Measurements from ENCODE around the gene PHF1. TPM values are rescaled to one million over a fixed set of nuclear protein-coding genes. Genes with fewer than 3 reads are reported as not detected.

The PHF1 gene
- total and polyA plus RNA-seq, 2 of the 4 experiments (the other 2 are of a cell fraction) = 9.0 to 47.2 TPM

GRCh38 chr6:33433001-33433543 is 22.3 kb downstream of the PHF1 start:
- Histone ChIP-seq H3K9ac (ENCODE audit: low read depth, low read length) (no peak overlapping the region), H3K9me3 (ENCODE audit: control insufficient read depth, insufficient read depth, low read length) (no peaks in the 10 kb centered on the region), H2BK5ac (ENCODE audit: low read depth, low read length, poor library complexity, severe bottlenecking) (peak overlapping the region; percentile 17), H3K4ac (ENCODE audit: low read depth, low read length) (peak overlapping the region; percentile 24; the same call in 1 of the 2 replicates), H3K4me3 (ENCODE audit: insufficient read depth, low read depth, low read length) (no peak overlapping the region), H3K18ac (ENCODE audit: low read depth, low read length) (no peak overlapping the region), H3K4me2 (ENCODE audit: low read depth, low read length) (no peak overlapping the region), H3K27ac (ENCODE audit: insufficient read depth, low read length) (no peak overlapping the region), H4K5ac (ENCODE audit: low read depth, low read length) (no peak overlapping the region), H4K20me1 (ENCODE audit: insufficient read depth, low read length) (peaks cover 35% of the 10 kb centered on the region), H4K8ac (ENCODE audit: low read depth in 2 of 2, low read length in 2 of 2) (no peak overlapping the region; a peak in 1 of 4 replicates), H3K23ac (ENCODE audit: low read depth, low read length) (peak overlapping the region; percentile 59), H2BK120ac (ENCODE audit: low read depth, low read length) (no peak overlapping the region), H4K91ac (ENCODE audit: insufficient read depth, low read depth, low read length) (no peak overlapping the region), H2BK15ac (ENCODE audit: low read depth, low read length) (no peak overlapping the region; the same call in 2 of the 3 replicates), H2AK5ac (ENCODE audit: low read depth, low read length) (peak overlapping the region; percentile 51; the same call in 1 of the 2 replicates), H3K36me3 (ENCODE audit: control insufficient read depth, insufficient read depth, low read length) (peaks cover 30% of the 10 kb centered on the region), H2BK20ac (ENCODE audit: low read depth, low read length) (no peak overlapping the region), H3K56ac (ENCODE audit: extremely low read depth, insufficient read depth, low read length) (no peak overlapping the region), H3K4me1 (ENCODE audit: control insufficient read depth, insufficient read depth, low read length) (peaks cover 27% of the 10 kb centered on the region), H3K79me1 (ENCODE audit: low read depth in 1 of 2, low read length in 2 of 2) (peaks cover 22 to 72% of the 10 kb centered on the region in 2 experiments), H3K27me3 (ENCODE audit: control insufficient read depth, insufficient read depth, low read length) (no peaks in the 10 kb centered on the region), H2AK9ac (replicated peaks; ENCODE audit: low read depth, low read length, poor library complexity) (peak overlapping the region; percentile 52), H3K9me1 (ENCODE audit: insufficient read depth, low read length) (peaks cover 26% of the 10 kb centered on the region), H3K14ac (replicated peaks; ENCODE audit: low read depth, low read length) (no peak overlapping the region), H2AFZ (replicated peaks; ENCODE audit: low read length, poor library complexity) (no peak overlapping the region)
- POLR2A ChIA-PET (ENCODE audit: unreplicated experiment) = no interaction called here
- CTCF ChIA-PET = no interaction called here
- no TSS peak for BruUV-seq (replicated peaks)
- no CpG with 5 or more reads among the region's 1 CpG for WGBS, 2 experiments (ENCODE audit: extremely low coverage in 2 of 2, insufficient read length in 1 of 2)
- in situ Hi-C loops (cut with MboI; ENCODE audit: low sequenced_read_pairs) (no loop called here), dilution Hi-C loops (cut with HindIII; ENCODE audit: low sequenced_read_pairs, unreplicated experiment) (no loop called here), intact Hi-C loops (cut with micrococcal nuclease) (no loop called here)
- TF ChIP-seq RFX5 (IDR thresholded peaks at IDR 0.05; ENCODE audit: low read depth, low read length) = no peak
- no peak for TF ChIP-seq POLR2A (IDR thresholded peaks at IDR 0.05; ENCODE audit: low read depth, low read length)
- no peak for TF ChIP-seq FOS (IDR thresholded peaks at IDR 0.05; ENCODE audit: low read depth, low read length)
- no peak for TF ChIP-seq RAD21 (IDR thresholded peaks at IDR 0.05; ENCODE audit: low read length)
- TF ChIP-seq CEBPB (IDR thresholded peaks at IDR 0.05; ENCODE audit: low read depth, low read length) = no peak
- no peak for TF ChIP-seq BHLHE40 (IDR thresholded peaks at IDR 0.05; ENCODE audit: low read depth, low read length)
- TF ChIP-seq CTCF (conservative IDR thresholded peaks at IDR 0.05; ENCODE audit: low read depth, low read length) = no peak
- no peak for TF ChIP-seq MAFK (IDR thresholded peaks at IDR 0.05; ENCODE audit: low read depth, low read length)
- no peak for TF ChIP-seq RCOR1 (IDR thresholded peaks at IDR 0.05; ENCODE audit: insufficient replicate concordance, low read length)
- TF ChIP-seq CHD1 (IDR thresholded peaks at IDR 0.05; ENCODE audit: low read depth, low read length) = no peak
- TF ChIP-seq USF2 (IDR thresholded peaks at IDR 0.05; ENCODE audit: low read depth, low read length) = no peak
- no peak for TF ChIP-seq SMC3 (IDR thresholded peaks at IDR 0.05; ENCODE audit: low read depth, low read length)
- TF ChIP-seq ELK1 (IDR thresholded peaks at IDR 0.05; ENCODE audit: borderline replicate concordance, low read depth, low read length) = no peak
- no peak for TF ChIP-seq MXI1 (IDR thresholded peaks at IDR 0.05; ENCODE audit: borderline replicate concordance, low read depth, low read length)
- no peak for TF ChIP-seq NFE2L2 (IDR thresholded peaks at IDR 0.05; ENCODE audit: low read depth, low read length)
- TF ChIP-seq MAZ (IDR thresholded peaks at IDR 0.05; ENCODE audit: borderline replicate concordance, low read depth, low read length) = no peak
- no peak for ATAC-seq (ENCODE audit: low read depth)
- no peak for DNase-seq
